GM20000 (cell line): ENCODE measurements around the gene HSPB6.
"Not testable (repeated sequence)": the region's sequence is repeated elsewhere in the genome, so short reads cannot be mapped to it uniquely, and the experiment has no call there.

Experiments used
- DNase-seq: peaks from one replicate; pipeline ENCODE4 v3.0.0; 2012; ENCODE audit warnings: low spot score
- TF ChIP-seq, protein P1 (sequence below): IDR thresholded peaks from 2 replicates; pipeline ENCODE4 v1.5.1; 2012; ENCODE audit warnings: mild to moderate bottlenecking, control low read depth; ENCODE audit errors: extremely low read depth, missing control alignments

HSPB6 gene

DNA sequence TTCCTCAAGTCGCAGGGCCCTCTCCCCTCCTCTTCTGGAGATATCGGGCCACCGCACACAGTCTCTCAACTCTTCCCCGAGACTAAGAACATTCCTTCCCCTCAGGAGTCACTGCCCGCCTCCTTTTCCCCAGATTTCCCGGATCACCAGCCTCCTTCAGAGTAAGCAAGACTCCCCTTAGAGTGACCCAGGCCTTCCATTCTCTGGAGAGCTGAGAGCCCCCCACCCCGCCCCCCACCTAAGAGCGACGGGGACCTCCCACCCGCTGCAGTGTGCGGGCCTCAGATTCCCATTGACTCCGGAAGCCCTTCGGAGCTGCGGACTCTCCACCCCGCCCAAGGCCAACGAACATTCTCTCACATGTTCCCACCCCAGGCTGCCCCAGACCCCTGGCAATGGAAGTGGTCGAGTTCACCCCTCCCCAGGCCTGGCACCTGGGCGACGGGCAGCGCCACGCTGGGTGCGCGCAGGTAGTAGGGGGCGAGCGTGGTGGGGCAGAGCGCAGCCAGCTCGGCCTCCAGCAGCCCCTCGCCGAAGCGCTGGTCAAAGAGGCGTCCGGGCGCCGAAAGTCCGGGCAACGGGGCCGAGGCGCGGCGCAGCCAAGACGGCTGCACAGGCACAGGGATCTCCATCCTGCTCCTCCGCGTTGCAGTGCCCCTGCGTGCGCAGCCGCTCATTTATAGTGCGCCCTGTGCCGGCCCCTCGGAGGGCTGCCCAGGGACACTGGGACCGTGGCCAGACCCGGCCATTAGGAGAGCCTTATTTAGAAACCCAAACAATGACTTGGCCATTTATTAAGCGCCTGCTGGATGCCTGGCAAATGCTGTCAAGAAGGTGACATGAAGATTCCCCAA is at the start of gene HSPB6:
HSPB6 (minus strand) TSS at position 653 of the 854 bp plus-strand sequence; CDS start at position 632, 21 bp downstream.
- DNase-seq = peak; percentile 10
- TF ChIP-seq, protein P1, sequence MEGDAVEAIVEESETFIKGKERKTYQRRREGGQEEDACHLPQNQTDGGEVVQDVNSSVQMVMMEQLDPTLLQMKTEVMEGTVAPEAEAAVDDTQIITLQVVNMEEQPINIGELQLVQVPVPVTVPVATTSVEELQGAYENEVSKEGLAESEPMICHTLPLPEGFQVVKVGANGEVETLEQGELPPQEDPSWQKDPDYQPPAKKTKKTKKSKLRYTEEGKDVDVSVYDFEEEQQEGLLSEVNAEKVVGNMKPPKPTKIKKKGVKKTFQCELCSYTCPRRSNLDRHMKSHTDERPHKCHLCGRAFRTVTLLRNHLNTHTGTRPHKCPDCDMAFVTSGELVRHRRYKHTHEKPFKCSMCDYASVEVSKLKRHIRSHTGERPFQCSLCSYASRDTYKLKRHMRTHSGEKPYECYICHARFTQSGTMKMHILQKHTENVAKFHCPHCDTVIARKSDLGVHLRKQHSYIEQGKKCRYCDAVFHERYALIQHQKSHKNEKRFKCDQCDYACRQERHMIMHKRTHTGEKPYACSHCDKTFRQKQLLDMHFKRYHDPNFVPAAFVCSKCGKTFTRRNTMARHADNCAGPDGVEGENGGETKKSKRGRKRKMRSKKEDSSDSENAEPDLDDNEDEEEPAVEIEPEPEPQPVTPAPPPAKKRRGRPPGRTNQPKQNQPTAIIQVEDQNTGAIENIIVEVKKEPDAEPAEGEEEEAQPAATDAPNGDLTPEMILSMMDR = no peak

- TF ChIP-seq, protein P1 = no peak
- no peak for DNase-seq
These were observed 49.8 kb upstream of the HSPB6 start for GRCh38 chr19:35806597-35806996.

DNA sequence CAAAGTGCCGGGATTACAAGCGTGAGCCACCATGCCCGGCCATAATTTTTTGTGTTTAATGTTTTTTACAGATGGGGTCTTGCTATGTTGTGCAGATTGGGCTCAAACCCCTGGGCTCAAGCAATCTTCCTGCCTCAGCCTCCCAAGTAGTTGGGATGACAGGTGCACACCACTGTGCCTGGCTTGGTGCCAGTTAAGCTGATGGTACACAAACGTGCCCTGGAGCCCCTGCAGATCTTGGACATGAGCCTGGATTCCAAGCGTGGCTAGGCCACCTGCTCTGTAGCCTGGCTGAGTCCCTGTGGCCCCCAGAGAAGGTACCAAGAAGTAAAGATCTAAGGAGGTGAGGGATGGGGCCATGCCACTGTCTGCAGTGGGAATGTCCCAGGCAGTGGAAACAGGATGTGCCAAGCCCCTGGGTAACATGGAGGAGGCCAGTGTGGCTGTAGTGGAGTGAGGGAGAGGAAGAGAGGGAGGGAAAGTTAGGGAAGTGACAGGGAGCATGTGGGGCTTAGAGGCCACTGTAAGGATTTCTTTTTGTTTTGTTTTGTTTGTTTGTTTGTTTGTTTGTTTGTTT is 48.8 kb upstream of the HSPB6 start:
- DNase-seq = no peak

GRCh38 chr19:35801828-35802227 is 45.0 kb upstream of the HSPB6 start:
- TF ChIP-seq, protein P1 = no peak
- no peak for DNase-seq

More for the DNA sequence above, 48.8 kb upstream of the HSPB6 start:
- TF ChIP-seq, protein P1 = no peak

- DNase-seq = no peak
These were observed 40.8 kb upstream of the HSPB6 start for GRCh38 chr19:35797663-35798062.

DNA sequence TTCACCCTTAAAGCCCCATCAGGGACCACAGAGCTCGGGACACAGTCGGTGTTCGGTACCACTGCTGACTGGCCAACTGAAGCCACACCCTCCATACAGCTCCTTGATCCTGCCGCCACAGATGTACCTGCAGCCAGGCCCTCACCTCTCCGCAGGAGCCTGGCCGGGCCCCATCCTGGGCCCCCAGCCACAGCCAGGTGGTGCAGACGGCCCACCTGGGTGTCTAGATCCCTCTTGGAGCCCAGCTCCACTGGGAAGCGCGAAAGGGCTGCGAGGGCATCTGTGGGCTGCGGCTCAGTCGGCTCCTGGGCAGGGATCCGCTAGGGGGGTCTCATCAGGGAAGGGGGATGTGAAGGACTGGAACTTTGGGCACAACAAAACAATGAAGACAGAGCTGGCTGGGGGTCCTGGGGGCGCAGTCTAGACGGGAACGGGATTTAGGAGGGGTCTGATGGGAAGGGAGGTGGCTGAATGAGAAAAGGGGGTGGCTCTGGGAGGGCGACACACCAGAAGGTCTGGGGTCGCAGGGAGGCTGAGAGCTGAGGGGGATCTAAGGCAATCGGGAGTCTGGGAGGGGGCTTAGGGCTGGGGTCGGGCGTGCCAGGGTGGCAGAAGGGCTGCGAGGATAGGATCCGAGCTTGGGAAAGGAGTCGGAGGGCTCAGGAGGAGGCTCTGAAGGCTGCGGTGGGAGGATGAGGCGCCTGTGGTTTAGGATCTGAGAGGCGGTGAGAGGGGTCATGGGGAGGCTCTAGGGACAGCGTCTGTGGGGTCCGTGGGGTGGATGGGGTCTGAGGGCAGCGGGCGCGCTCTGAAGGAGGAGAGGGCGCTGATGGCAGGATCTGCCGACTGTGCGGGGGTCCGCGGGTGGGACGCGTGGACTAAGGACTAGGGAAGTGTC is 40.1 kb upstream of the HSPB6 start:
- no peak for DNase-seq

More at GRCh38 chr19:35797663-35798062, 40.8 kb upstream of the HSPB6 start:
- TF ChIP-seq, protein P1 = no peak

DNA sequence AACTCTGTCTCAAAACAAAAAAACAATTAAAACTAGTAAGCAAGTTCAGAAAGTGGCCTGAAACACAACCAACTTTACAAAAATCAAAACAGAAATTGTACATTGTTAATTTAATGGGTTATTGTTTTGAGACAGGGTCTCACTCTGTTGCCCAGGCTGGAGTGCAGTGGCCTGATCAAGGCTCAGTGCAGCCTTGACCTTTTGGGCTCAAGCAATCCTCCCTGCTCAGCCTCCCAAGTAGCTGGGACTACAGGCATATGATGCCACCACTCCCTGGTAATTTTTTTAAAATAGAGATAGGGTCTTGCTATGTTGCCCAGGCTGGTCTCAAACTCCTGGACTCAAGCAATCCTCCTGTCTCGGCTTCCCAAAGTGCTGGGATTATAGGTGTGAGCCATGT is 38.7 kb upstream of the HSPB6 start:
- DNase-seq = not testable (repeated sequence)

More for the DNA sequence above, 40.1 kb upstream of the HSPB6 start:
- TF ChIP-seq, protein P1 = no peak
